A549 (cell line): ENCODE measurements around the gene COL7A1.

Experiments
- CHD2 ChIP-seq: fragments of 150-350 bp; IDR thresholded peaks from 2 replicates; pipeline ENCODE4 v1.6.1; 2014; ENCODE audit warnings: low read length; ENCODE audit not compliant: partially characterized antibody
- EP300 ChIP-seq, 2 experiments: fragments of >200 bp; sonication (Bioruptor Twin); formaldehyde crosslinking; IDR thresholded peaks; 2 replicates in 1 of 2; 3 replicates in 1 of 2; pipeline ENCODE4 v1.6.1; 2016 to 2017
- HOXB5 ChIP-seq: fragments of 250-450 bp; sonication (Bioruptor Pico); IDR thresholded peaks from 2 replicates; pipeline ENCODE4 v1.5.0; 2020; ENCODE audit warnings: mild to moderate bottlenecking, moderate library complexity
- MYC ChIP-seq: IDR thresholded peaks from 2 replicates; pipeline ENCODE4 v1.6.1; 2012; ENCODE audit warnings: mild to moderate bottlenecking, inconsistent platforms, low read length, improper control_type of control experiment, borderline replicate concordance
- TF ChIP-seq, protein P1 (sequence below): fragments of 250-450 bp; sonication (Bioruptor Pico); IDR thresholded peaks from 2 replicates; pipeline ENCODE4 v1.5.0; 2021; ENCODE audit warnings: mild to moderate bottlenecking, moderate library complexity, borderline replicate concordance
- TF ChIP-seq, protein P2 (sequence below): fragments of >200 bp; sonication (Bioruptor Twin); formaldehyde crosslinking; IDR thresholded peaks from 3 replicates; pipeline ENCODE4 v1.5.1; 2016
- TF ChIP-seq, protein P3 (sequence below): fragments of 200-600 bp; sonication (generic); IDR thresholded peaks from 2 replicates; pipeline ENCODE4 v1.6.1; 2016; ENCODE audit warnings: antibody characterized with exemption, mild to moderate bottlenecking, moderate library complexity
- TF ChIP-seq, protein P4 (sequence below): fragments of 450-650 bp; IDR thresholded peaks from 2 replicates; pipeline ENCODE4 v1.6.1; 2014; ENCODE audit warnings: antibody characterized with exemption

DNA sequence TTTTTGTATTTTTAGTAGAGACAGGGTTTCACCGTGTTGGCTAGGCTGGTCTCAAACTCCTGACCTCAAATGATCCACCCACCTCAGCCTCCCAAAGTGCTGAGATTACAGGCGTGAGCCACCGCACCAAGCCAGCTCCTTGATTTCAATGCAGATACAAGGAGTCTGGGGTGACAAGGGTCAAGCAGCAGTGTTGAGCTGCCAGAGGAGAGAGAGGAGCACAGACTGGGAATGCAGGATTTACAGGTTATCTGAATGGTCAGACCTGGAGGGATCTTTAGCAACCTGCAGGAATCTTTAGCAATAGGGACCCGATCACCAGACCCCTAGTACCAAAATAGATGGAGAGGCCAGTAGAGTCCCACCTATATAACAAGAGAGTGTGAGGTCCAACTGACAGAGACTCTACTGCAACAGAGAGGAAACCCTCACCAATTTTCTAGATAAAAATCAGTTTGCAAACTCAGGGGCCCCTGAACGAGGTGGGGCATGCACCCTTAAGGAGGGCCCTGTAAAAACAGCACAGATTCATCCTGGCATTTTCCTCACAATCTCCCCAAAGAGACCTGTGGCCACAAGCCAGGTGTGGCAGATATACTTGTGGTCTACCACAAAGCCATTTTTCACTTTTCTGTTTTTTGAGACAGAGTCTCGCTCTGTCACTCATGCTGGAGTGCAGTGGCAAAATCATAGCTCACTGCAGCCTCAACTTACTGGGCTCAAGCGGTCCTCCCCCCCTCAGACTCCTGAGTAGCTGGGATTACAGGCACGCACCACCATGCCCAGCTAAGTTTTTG, 80.5 kb downstream of the COL7A1 start:
- TF ChIP-seq, protein P1, sequence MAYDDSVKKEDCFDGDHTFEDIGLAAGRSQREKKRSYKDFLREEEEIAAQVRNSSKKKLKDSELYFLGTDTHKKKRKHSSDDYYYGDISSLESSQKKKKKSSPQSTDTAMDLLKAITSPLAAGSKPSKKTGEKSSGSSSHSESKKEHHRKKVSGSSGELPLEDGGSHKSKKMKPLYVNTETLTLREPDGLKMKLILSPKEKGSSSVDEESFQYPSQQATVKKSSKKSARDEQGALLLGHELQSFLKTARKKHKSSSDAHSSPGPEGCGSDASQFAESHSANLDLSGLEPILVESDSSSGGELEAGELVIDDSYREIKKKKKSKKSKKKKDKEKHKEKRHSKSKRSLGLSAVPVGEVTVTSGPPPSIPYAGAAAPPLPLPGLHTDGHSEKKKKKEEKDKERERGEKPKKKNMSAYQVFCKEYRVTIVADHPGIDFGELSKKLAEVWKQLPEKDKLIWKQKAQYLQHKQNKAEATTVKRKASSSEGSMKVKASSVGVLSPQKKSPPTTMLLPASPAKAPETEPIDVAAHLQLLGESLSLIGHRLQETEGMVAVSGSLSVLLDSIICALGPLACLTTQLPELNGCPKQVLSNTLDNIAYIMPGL (CRISPR knock-in tag): no peak
- TF ChIP-seq, protein P2, sequence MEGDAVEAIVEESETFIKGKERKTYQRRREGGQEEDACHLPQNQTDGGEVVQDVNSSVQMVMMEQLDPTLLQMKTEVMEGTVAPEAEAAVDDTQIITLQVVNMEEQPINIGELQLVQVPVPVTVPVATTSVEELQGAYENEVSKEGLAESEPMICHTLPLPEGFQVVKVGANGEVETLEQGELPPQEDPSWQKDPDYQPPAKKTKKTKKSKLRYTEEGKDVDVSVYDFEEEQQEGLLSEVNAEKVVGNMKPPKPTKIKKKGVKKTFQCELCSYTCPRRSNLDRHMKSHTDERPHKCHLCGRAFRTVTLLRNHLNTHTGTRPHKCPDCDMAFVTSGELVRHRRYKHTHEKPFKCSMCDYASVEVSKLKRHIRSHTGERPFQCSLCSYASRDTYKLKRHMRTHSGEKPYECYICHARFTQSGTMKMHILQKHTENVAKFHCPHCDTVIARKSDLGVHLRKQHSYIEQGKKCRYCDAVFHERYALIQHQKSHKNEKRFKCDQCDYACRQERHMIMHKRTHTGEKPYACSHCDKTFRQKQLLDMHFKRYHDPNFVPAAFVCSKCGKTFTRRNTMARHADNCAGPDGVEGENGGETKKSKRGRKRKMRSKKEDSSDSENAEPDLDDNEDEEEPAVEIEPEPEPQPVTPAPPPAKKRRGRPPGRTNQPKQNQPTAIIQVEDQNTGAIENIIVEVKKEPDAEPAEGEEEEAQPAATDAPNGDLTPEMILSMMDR: no peak
- no peak for TF ChIP-seq EP300 (IDR thresholded peaks at IDR 0.05)
- TF ChIP-seq CHD2: no peak
- no peak for TF ChIP-seq HOXB5 (CRISPR knock-in tag)
- TF ChIP-seq, protein P3, sequence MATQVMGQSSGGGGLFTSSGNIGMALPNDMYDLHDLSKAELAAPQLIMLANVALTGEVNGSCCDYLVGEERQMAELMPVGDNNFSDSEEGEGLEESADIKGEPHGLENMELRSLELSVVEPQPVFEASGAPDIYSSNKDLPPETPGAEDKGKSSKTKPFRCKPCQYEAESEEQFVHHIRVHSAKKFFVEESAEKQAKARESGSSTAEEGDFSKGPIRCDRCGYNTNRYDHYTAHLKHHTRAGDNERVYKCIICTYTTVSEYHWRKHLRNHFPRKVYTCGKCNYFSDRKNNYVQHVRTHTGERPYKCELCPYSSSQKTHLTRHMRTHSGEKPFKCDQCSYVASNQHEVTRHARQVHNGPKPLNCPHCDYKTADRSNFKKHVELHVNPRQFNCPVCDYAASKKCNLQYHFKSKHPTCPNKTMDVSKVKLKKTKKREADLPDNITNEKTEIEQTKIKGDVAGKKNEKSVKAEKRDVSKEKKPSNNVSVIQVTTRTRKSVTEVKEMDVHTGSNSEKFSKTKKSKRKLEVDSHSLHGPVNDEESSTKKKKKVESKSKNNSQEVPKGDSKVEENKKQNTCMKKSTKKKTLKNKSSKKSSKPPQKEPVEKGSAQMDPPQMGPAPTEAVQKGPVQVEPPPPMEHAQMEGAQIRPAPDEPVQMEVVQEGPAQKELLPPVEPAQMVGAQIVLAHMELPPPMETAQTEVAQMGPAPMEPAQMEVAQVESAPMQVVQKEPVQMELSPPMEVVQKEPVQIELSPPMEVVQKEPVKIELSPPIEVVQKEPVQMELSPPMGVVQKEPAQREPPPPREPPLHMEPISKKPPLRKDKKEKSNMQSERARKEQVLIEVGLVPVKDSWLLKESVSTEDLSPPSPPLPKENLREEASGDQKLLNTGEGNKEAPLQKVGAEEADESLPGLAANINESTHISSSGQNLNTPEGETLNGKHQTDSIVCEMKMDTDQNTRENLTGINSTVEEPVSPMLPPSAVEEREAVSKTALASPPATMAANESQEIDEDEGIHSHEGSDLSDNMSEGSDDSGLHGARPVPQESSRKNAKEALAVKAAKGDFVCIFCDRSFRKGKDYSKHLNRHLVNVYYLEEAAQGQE: no peak
- TF ChIP-seq, protein P4, sequence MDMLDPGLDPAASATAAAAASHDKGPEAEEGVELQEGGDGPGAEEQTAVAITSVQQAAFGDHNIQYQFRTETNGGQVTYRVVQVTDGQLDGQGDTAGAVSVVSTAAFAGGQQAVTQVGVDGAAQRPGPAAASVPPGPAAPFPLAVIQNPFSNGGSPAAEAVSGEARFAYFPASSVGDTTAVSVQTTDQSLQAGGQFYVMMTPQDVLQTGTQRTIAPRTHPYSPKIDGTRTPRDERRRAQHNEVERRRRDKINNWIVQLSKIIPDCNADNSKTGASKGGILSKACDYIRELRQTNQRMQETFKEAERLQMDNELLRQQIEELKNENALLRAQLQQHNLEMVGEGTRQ: no peak
- no peak for TF ChIP-seq MYC
